DND-41 (cell line): ENCODE data around the gene HNRNPDL.

Experiments
- ATAC-seq: fragments of 200-7000 bp; cut with Tn5 transposase; 3 replicates; pipeline ENCODE4 v1.9.1; 2021; ENCODE audit warnings: low read depth; ENCODE audit not compliant: insufficient read depth
- DNase-seq: peaks from one replicate; pipeline ENCODE4 v3.0.0-alpha.2; 2020
- H2AFZ ChIP-seq: 2 replicates; pipeline ENCODE4 v1.6.0; 2012; ENCODE audit warnings: low read depth, low read length
- H3K27ac ChIP-seq: 2 replicates; pipeline ENCODE4 v1.5.1; 2012; ENCODE audit warnings: low read length, inconsistent platforms
- H3K27me3 ChIP-seq: fragments of 200-600 bp; sonication (generic); 2 replicates; pipeline ENCODE4 v1.6.0; 2012; ENCODE audit warnings: low read length, mild to moderate bottlenecking, inconsistent platforms; ENCODE audit not compliant: insufficient read depth, poor library complexity
- H3K36me3 ChIP-seq: 2 replicates; pipeline ENCODE4 v1.5.1; 2012; ENCODE audit warnings: low read length, inconsistent platforms; ENCODE audit not compliant: insufficient read depth
- H3K4me1 ChIP-seq: 2 replicates; pipeline ENCODE4 v1.5.1; 2012; ENCODE audit warnings: mild to moderate bottlenecking, low read length; ENCODE audit not compliant: insufficient read depth
- H3K4me2 ChIP-seq: 2 replicates; pipeline ENCODE4 v1.6.0; 2012; ENCODE audit warnings: mild to moderate bottlenecking, moderate library complexity, low read length, inconsistent platforms; ENCODE audit not compliant: insufficient read depth
- H3K4me3 ChIP-seq, 2 experiments: fragments of 200-600 bp in 1 of 2; shearing (Covaris generic) in 1 of 2; 2 replicates each; pipeline ENCODE4 v1.5.1; 2012 to 2016; ENCODE audit warnings: inconsistent platforms in 2 of 2, low read length in 2 of 2, mild to moderate bottlenecking in 2 of 2, low read depth in 1 of 2, moderate library complexity in 1 of 2
- H3K79me2 ChIP-seq: 2 replicates; pipeline ENCODE4 v1.6.0; 2012; ENCODE audit warnings: low read length, inconsistent platforms; ENCODE audit not compliant: insufficient read depth
- H3K9ac ChIP-seq: 2 replicates; pipeline ENCODE4 v1.6.0; 2012; ENCODE audit warnings: low read depth, mild to moderate bottlenecking, inconsistent platforms, low read length, moderate library complexity
- H3K9me3 ChIP-seq: 2 replicates; pipeline ENCODE4 v1.5.1; 2012; ENCODE audit warnings: low read length, moderate library complexity, mild to moderate bottlenecking, inconsistent platforms; ENCODE audit not compliant: insufficient read depth, severe bottlenecking
- H4K20me1 ChIP-seq: 2 replicates; pipeline ENCODE4 v1.6.0; 2012; ENCODE audit warnings: low read length; ENCODE audit not compliant: insufficient read depth
- CTCF ChIP-seq: IDR thresholded peaks from 2 replicates; pipeline ENCODE4 v1.5.1; 2012; ENCODE audit warnings: borderline replicate concordance, low read length, moderate library complexity, mild to moderate bottlenecking; ENCODE audit not compliant: poor library complexity, severe bottlenecking; ENCODE audit errors: extremely low read depth
- EZH2 ChIP-seq: IDR thresholded peaks from 3 replicates; pipeline ENCODE4 v1.6.1; 2012; ENCODE audit warnings: borderline replicate concordance, low read depth, mild to moderate bottlenecking, moderate library complexity, low read length, inconsistent platforms; ENCODE audit not compliant: severe bottlenecking

Gene HNRNPDL

GRCh38 chr4:82431831-82432230, 1.6 kb upstream of the HNRNPDL start:
- Histone ChIP-seq H3K4me2 (peak overlapping the region; percentile 87), H2AFZ (no peak overlapping the region), H3K9ac (peak overlapping the region; percentile 100), H3K27me3 (no peaks in the 10 kb centered on the region), H3K9me3 (no peaks in the 10 kb centered on the region), H4K20me1 (peaks cover 72% of the 10 kb centered on the region), H3K4me3 (peak overlapping the region; percentile 93 to 98; a peak in 2 of 4 replicates), H3K4me1 (peaks cover 46% of the 10 kb centered on the region), H3K36me3 (peaks cover 64% of the 10 kb centered on the region), H3K27ac (peak overlapping the region; percentile 99; the same call in 1 of the 2 replicates), H3K79me2 (peaks cover 96% of the 10 kb centered on the region)
- TF ChIP-seq EZH2 (no peak), CTCF (no peak)
- ATAC-seq (no peak), DNase-seq (no peak)

- peaks cover 53% of the 10 kb centered on the region for H3K4me1 ChIP-seq
- peak overlapping the region; percentile 87 for H3K4me2 ChIP-seq
- H3K27ac ChIP-seq: peak overlapping the region; percentile 99
- TF ChIP-seq CTCF: no peak
- TF ChIP-seq EZH2: no peak
- H3K79me2 ChIP-seq: peaks cover 96% of the 10 kb centered on the region
- H4K20me1 ChIP-seq: peaks cover 72% of the 10 kb centered on the region
- H3K9me3 ChIP-seq: no peaks in the 10 kb centered on the region
- DNase-seq (no peak), ATAC-seq (no peak)
- H3K9ac ChIP-seq: peak overlapping the region; percentile 100
- peak overlapping the region; percentile 93 to 98 for H3K4me3 ChIP-seq
- H2AFZ ChIP-seq: peak overlapping the region; percentile 79
- H3K36me3 ChIP-seq: peaks cover 65% of the 10 kb centered on the region
- no peaks in the 10 kb centered on the region for H3K27me3 ChIP-seq
These were observed 893 bp upstream of the HNRNPDL start for GRCh38 chr4:82430964-82431745.

- peaks cover 62% of the 10 kb centered on the region for H3K4me1 ChIP-seq
- peaks cover 67% of the 10 kb centered on the region for H3K36me3 ChIP-seq
- H3K9me3 ChIP-seq: no peaks in the 10 kb centered on the region
- H4K20me1 ChIP-seq: peaks cover 72% of the 10 kb centered on the region
- H3K79me2 ChIP-seq: peaks cover 92% of the 10 kb centered on the region
- TF ChIP-seq CTCF: no peak
- no peak for TF ChIP-seq EZH2
- peak overlapping the region; percentile 100 for H3K9ac ChIP-seq
- peak overlapping the region; percentile 60 for H3K4me2 ChIP-seq
- ATAC-seq: peak; percentile 0; the same call in 2 of the 3 replicates
- H3K27me3 ChIP-seq: no peaks in the 10 kb centered on the region
- H2AFZ ChIP-seq: peak overlapping the region; percentile 81
- peak overlapping the region; percentile 93 to 98; a peak in 3 of 4 replicates for H3K4me3 ChIP-seq
- DNase-seq: no peak
- H3K27ac ChIP-seq: peak overlapping the region; percentile 99
These were observed 502 bp downstream of the HNRNPDL start for GRCh38 chr4:82429728-82430192.
